ENCODE results near the gene RCC1.
"Not testable (repeated sequence)": the region's sequence is repeated elsewhere in the genome, so short reads cannot be mapped to it uniquely, and the experiment has no call there.

The RCC1 gene

GRCh38 chr1:28510273-28510969 lies 4.6 kb downstream of the RCC1 start:
- TF ChIP-seq SUZ12 (IDR thresholded peaks at IDR 0.05) (no peak), ELF4 (IDR thresholded peaks at IDR 0.05) (peak; percentile 19; the same call in 1 of the 2 replicates), SP1 (IDR thresholded peaks at IDR 0.05) (no peak), BHLHE40 (IDR thresholded peaks at IDR 0.05; ENCODE audit: borderline replicate concordance) (peak; percentile 47; the same call in 1 of the 2 replicates), NFRKB (IDR thresholded peaks at IDR 0.05) (peak; percentile 36; the same call in 1 of the 2 replicates), L3MBTL2 (conservative IDR thresholded peaks at IDR 0.05) (peak; percentile 23; the same call in 1 of the 2 replicates), FOXM1 (IDR thresholded peaks at IDR 0.05; ENCODE audit: borderline replicate concordance) (no peak), ZNF384 (IDR thresholded peaks at IDR 0.05) (no peak), LEF1 (IDR thresholded peaks at IDR 0.05; ENCODE audit: borderline replicate concordance) (no peak), TARDBP (IDR thresholded peaks at IDR 0.05) (peak; percentile 9; the same call in 1 of the 2 replicates)
- ChIA-PET POLR2A (interaction anchor here (0.7 to 5.9 kb wide), 8 partner anchors 7 to 97 kb away, joined by 3 to 37 read pairs (median 4); partner anchors contain the start of gene TRNAU1AP), CTCF (interaction anchor here (0.6 kb wide), 1 partner anchor 92 kb away, joined by 3 read pairs; no protein-coding TSS in a partner anchor)
- DNase-seq (ENCODE audit: extremely low spot score), result no peak

- ChIA-PET CTCF (no interaction called here), POLR2A (interaction anchor here (1.1 to 5.9 kb wide), 5 partner anchors 7 to 98 kb away, joined by 3 to 37 read pairs (median 6); no protein-coding TSS in a partner anchor)
- no peak for DNase-seq (ENCODE audit: extremely low spot score)
- TF ChIP-seq NFRKB (IDR thresholded peaks at IDR 0.05), result peak; percentile 41; the same call in 1 of the 2 replicates
- TF ChIP-seq TARDBP (IDR thresholded peaks at IDR 0.05), result no peak
- no peak; the same call in 1 of the 2 replicates for TF ChIP-seq FOXK2 (IDR thresholded peaks at IDR 0.05)
- no peak for TF ChIP-seq FOXM1 (IDR thresholded peaks at IDR 0.05; ENCODE audit: borderline replicate concordance)
- TF ChIP-seq FOXA1 (IDR thresholded peaks at IDR 0.05), result no peak
- 0 out of 2 replicates have a peak, but pooled peaks have one; percentile 44 for TF ChIP-seq ELF4 (IDR thresholded peaks at IDR 0.05)
- TF ChIP-seq BHLHE40 (IDR thresholded peaks at IDR 0.05; ENCODE audit: borderline replicate concordance), result no peak
- TF ChIP-seq SUZ12 (IDR thresholded peaks at IDR 0.05), result no peak
- TF ChIP-seq PKNOX1 (IDR thresholded peaks at IDR 0.05), result no peak
- TF ChIP-seq SP1 (IDR thresholded peaks at IDR 0.05), result no peak
- TF ChIP-seq ZNF384 (IDR thresholded peaks at IDR 0.05), result no peak
- TF ChIP-seq CTBP1 (IDR thresholded peaks at IDR 0.05; ENCODE audit: borderline replicate concordance), result no peak
Observed at GRCh38 chr1:28510970-28511440, 5.2 kb downstream of the RCC1 start.

GRCh38 chr1:28512058-28512611 lies 6.3 kb downstream of the RCC1 start:
- no peak for DNase-seq (ENCODE audit: extremely low spot score)
- POLR2A ChIA-PET, result interaction anchor here (1.1 to 1.7 kb wide), 2 partner anchors 41 to 69 kb away, joined by 3 to 6 read pairs; partner anchors contain the start of gene TRNAU1AP
- TF ChIP-seq ELF4 (IDR thresholded peaks at IDR 0.05) (no peak), SUZ12 (IDR thresholded peaks at IDR 0.05) (no peak), L3MBTL2 (conservative IDR thresholded peaks at IDR 0.05) (no peak), ZNF384 (IDR thresholded peaks at IDR 0.05) (no peak), HDGF (IDR thresholded peaks at IDR 0.05; ENCODE audit: borderline replicate concordance) (no peak), ARNT (IDR thresholded peaks at IDR 0.05) (no peak), SP1 (IDR thresholded peaks at IDR 0.05) (no peak), NFRKB (IDR thresholded peaks at IDR 0.05) (no peak), CTBP1 (IDR thresholded peaks at IDR 0.05; ENCODE audit: borderline replicate concordance) (no peak), FOXA1 (IDR thresholded peaks at IDR 0.05) (no peak)
- CTCF ChIA-PET, result no interaction called here

- TF ChIP-seq ZNF384 (IDR thresholded peaks at IDR 0.05), result peak; percentile 67
- POLR2A ChIA-PET, result interaction anchor here (3.3 kb wide), 1 partner anchor 67 kb away, joined by 17 read pairs; no protein-coding TSS in a partner anchor
- CTCF ChIA-PET, result interaction anchor here (1.0 kb wide), 1 partner anchor 88 kb away, joined by 4 read pairs; no protein-coding TSS in a partner anchor
- DNase-seq (ENCODE audit: extremely low spot score), result not testable (repeated sequence)
Observed at GRCh38 chr1:28514445-28514933, 8.6 kb downstream of the RCC1 start.

- TF ChIP-seq BHLHE40 (IDR thresholded peaks at IDR 0.05; ENCODE audit: borderline replicate concordance), result no peak
- ChIA-PET POLR2A (interaction anchor here (0.8 to 6.2 kb wide), 4 partner anchors 9 to 220 kb away, joined by 3 to 37 read pairs (median 10); partner anchors contain the start of genes RCC1, RNU11 and YTHDF2), CTCF (interaction anchor here (0.7 kb wide), 1 partner anchor 17 kb away, joined by 3 read pairs; no protein-coding TSS in a partner anchor)
- no peak for DNase-seq (ENCODE audit: extremely low spot score)
Observed at GRCh38 chr1:28516518-28516956, 10.7 kb downstream of the RCC1 start.

GRCh38 chr1:28517649-28517999 lies 11.8 kb downstream of the RCC1 start:
- ChIA-PET CTCF (interaction anchor here (0.5 kb wide), 1 partner anchor 13 kb away, joined by 3 read pairs; no protein-coding TSS in a partner anchor), POLR2A (interaction anchor here (0.9 to 6.2 kb wide), 4 partner anchors 10 to 269 kb away, joined by 3 to 37 read pairs (median 10); partner anchors contain the start of genes RCC1 and RNU11)
- DNase-seq (ENCODE audit: extremely low spot score), result no peak
- TF ChIP-seq FOXM1 (IDR thresholded peaks at IDR 0.05; ENCODE audit: borderline replicate concordance) (no peak), FOXA1 (IDR thresholded peaks at IDR 0.05) (no peak), ZNF384 (IDR thresholded peaks at IDR 0.05) (no peak), SP1 (IDR thresholded peaks at IDR 0.05) (no peak), L3MBTL2 (conservative IDR thresholded peaks at IDR 0.05) (no peak), CTBP1 (IDR thresholded peaks at IDR 0.05; ENCODE audit: borderline replicate concordance) (no peak), HDGF (IDR thresholded peaks at IDR 0.05; ENCODE audit: borderline replicate concordance) (no peak), SUZ12 (IDR thresholded peaks at IDR 0.05) (no peak), LEF1 (IDR thresholded peaks at IDR 0.05; ENCODE audit: borderline replicate concordance) (no peak), TARDBP (IDR thresholded peaks at IDR 0.05) (no peak), BHLHE40 (IDR thresholded peaks at IDR 0.05; ENCODE audit: borderline replicate concordance) (no peak), FOXK2 (IDR thresholded peaks at IDR 0.05) (no peak)

All from HEK293T (cell line).